Activated naive CD4-positive, alpha-beta T cell treated with anti-CD3 and anti-CD28 coated beads, Interleukin-2, amount 50 U/mL, for 24 hours (primary cell): Measurements from ENCODE around the gene LCE6A.

ENCODE experiments used
- H3K27ac Mint-ChIP-seq: one replicate; pipeline ENCODE4 v1.8.0; 2021; ENCODE audit warnings: mild to moderate bottlenecking, mixed read lengths
- H3K27me3 Mint-ChIP-seq: one replicate; pipeline ENCODE4 v1.8.0; 2021; ENCODE audit warnings: mixed read lengths
- H3K36me3 Mint-ChIP-seq: one replicate; pipeline ENCODE4 v1.8.0; 2021; ENCODE audit warnings: mixed read lengths
- H3K4me1 Mint-ChIP-seq: one replicate; pipeline ENCODE4 v1.8.0; 2021; ENCODE audit warnings: mixed read lengths
- H3K4me3 Mint-ChIP-seq: one replicate; pipeline ENCODE4 v1.8.0; 2021; ENCODE audit warnings: mild to moderate bottlenecking, mixed read lengths
- H3K9me3 Mint-ChIP-seq: one replicate; pipeline ENCODE4 v1.8.0; 2021; ENCODE audit warnings: mixed read lengths

The LCE6A gene

GRCh38 chr1:152842556-152842955 lies at the start of gene LCE6A:
LCE6A (plus strand) TSS chr1:152842856; CDS start chr1:152843521, 665 bp downstream.
- peaks cover 8% of the 10 kb centered on the region for H3K27me3 Mint-ChIP-seq
- H3K27ac Mint-ChIP-seq, result no peak within 1 kb of the TSS
- no peaks in the 10 kb centered on the region for H3K36me3 Mint-ChIP-seq
- no peaks in the 10 kb centered on the region for H3K9me3 Mint-ChIP-seq
- no peak within 1 kb of the TSS for H3K4me3 Mint-ChIP-seq
- no peaks in the 10 kb centered on the region for H3K4me1 Mint-ChIP-seq

- Mint-ChIP-seq H3K9me3 (no peaks in the 10 kb centered on the region), H3K36me3 (no peaks in the 10 kb centered on the region), H3K27me3 (peaks cover 20% of the 10 kb centered on the region), H3K27ac (no peak overlapping the region), H3K4me3 (no peak overlapping the region), H3K4me1 (no peaks in the 10 kb centered on the region)
Measured at GRCh38 chr1:152795686-152796085, 47.0 kb upstream of the LCE6A start.

- Mint-ChIP-seq H3K4me1 (no peaks in the 10 kb centered on the region), H3K36me3 (no peaks in the 10 kb centered on the region), H3K27ac (no peak within 1 kb of the TSS), H3K27me3 (peaks cover 18% of the 10 kb centered on the region), H3K4me3 (no peak within 1 kb of the TSS), H3K9me3 (no peaks in the 10 kb centered on the region)
Measured at GRCh38 chr1:152796421-152796820, 46.2 kb upstream of the LCE6A start, which contains the start of gene LCE1D. LCE1D (plus strand) TSS chr1:152796721; CDS start chr1:152797795, 1,074 bp downstream.

GRCh38 chr1:152801333-152801732 lies 41.3 kb upstream of the LCE6A start:
- Mint-ChIP-seq H3K9me3 (no peaks in the 10 kb centered on the region), H3K4me1 (no peaks in the 10 kb centered on the region), H3K27me3 (peaks cover 17% of the 10 kb centered on the region), H3K36me3 (no peaks in the 10 kb centered on the region), H3K27ac (no peak overlapping the region), H3K4me3 (no peak overlapping the region)

- H3K4me1 Mint-ChIP-seq, result no peaks in the 10 kb centered on the region
- H3K27me3 Mint-ChIP-seq, result peaks cover 7% of the 10 kb centered on the region
- H3K27ac Mint-ChIP-seq, result no peak within 1 kb of the TSS
- no peaks in the 10 kb centered on the region for H3K36me3 Mint-ChIP-seq
- H3K9me3 Mint-ChIP-seq, result no peaks in the 10 kb centered on the region
- no peak within 1 kb of the TSS for H3K4me3 Mint-ChIP-seq
Measured at GRCh38 chr1:152806576-152806975, 36.1 kb upstream of the LCE6A start, which contains the start of gene LCE1C. LCE1C (minus strand) TSS chr1:152806651; CDS start chr1:152805478, 1,173 bp downstream.

GRCh38 chr1:152811050-152811449 lies 31.6 kb upstream of the LCE6A start:
- no peaks in the 10 kb centered on the region for H3K4me1 Mint-ChIP-seq
- H3K4me3 Mint-ChIP-seq, result no peak overlapping the region
- no peaks in the 10 kb centered on the region for H3K9me3 Mint-ChIP-seq
- no peak overlapping the region for H3K27ac Mint-ChIP-seq
- no peaks in the 10 kb centered on the region for H3K36me3 Mint-ChIP-seq
- H3K27me3 Mint-ChIP-seq, result peaks cover 14% of the 10 kb centered on the region

- no peaks in the 10 kb centered on the region for H3K36me3 Mint-ChIP-seq
Measured at GRCh38 chr1:152811671-152812070, 31.0 kb upstream of the LCE6A start, which contains the start of gene LCE1B. LCE1B (plus strand) TSS chr1:152811971; CDS start chr1:152812447, 476 bp downstream.

GRCh38 chr1:152817309-152817708 lies 25.3 kb upstream of the LCE6A start:
- no peaks in the 10 kb centered on the region for H3K9me3 Mint-ChIP-seq
- no peaks in the 10 kb centered on the region for H3K36me3 Mint-ChIP-seq
- H3K27ac Mint-ChIP-seq, result no peak overlapping the region
- peaks cover 13% of the 10 kb centered on the region for H3K27me3 Mint-ChIP-seq
- no peaks in the 10 kb centered on the region for H3K4me1 Mint-ChIP-seq
- no peak overlapping the region for H3K4me3 Mint-ChIP-seq

More at GRCh38 chr1:152811671-152812070, 31.0 kb upstream of the LCE6A start, which contains the start of gene LCE1B:
- Mint-ChIP-seq H3K4me1 (no peaks in the 10 kb centered on the region), H3K27ac (no peak within 1 kb of the TSS), H3K27me3 (peaks cover 14% of the 10 kb centered on the region), H3K9me3 (no peaks in the 10 kb centered on the region), H3K4me3 (no peak within 1 kb of the TSS)

- no peak overlapping the region for H3K4me3 Mint-ChIP-seq
- H3K9me3 Mint-ChIP-seq, result no peaks in the 10 kb centered on the region
- H3K27ac Mint-ChIP-seq, result no peak overlapping the region
- peaks cover 11% of the 10 kb centered on the region for H3K27me3 Mint-ChIP-seq
- H3K4me1 Mint-ChIP-seq, result no peaks in the 10 kb centered on the region
- no peaks in the 10 kb centered on the region for H3K36me3 Mint-ChIP-seq
Measured at GRCh38 chr1:152823294-152823693, 19.4 kb upstream of the LCE6A start.

- Mint-ChIP-seq H3K9me3 (peaks cover 6% of the 10 kb centered on the region), H3K36me3 (no peaks in the 10 kb centered on the region), H3K4me1 (no peaks in the 10 kb centered on the region), H3K27me3 (peaks cover 14% of the 10 kb centered on the region), H3K4me3 (no peak overlapping the region), H3K27ac (no peak overlapping the region)
Measured at GRCh38 chr1:152824964-152825363, 17.7 kb upstream of the LCE6A start.

- Mint-ChIP-seq H3K27ac (no peak within 1 kb of the TSS), H3K27me3 (peaks cover 19% of the 10 kb centered on the region), H3K4me1 (no peaks in the 10 kb centered on the region), H3K36me3 (no peaks in the 10 kb centered on the region), H3K9me3 (peaks cover 12% of the 10 kb centered on the region), H3K4me3 (no peak within 1 kb of the TSS)
Measured at GRCh38 chr1:152827173-152827572, 15.5 kb upstream of the LCE6A start, which contains the start of gene LCE1A. LCE1A (plus strand) TSS chr1:152827473; CDS start chr1:152827473, 0 bp downstream.

GRCh38 chr1:152836870-152837269 lies 5.8 kb upstream of the LCE6A start:
- H3K36me3 Mint-ChIP-seq, result no peaks in the 10 kb centered on the region
- H3K4me1 Mint-ChIP-seq, result no peaks in the 10 kb centered on the region
- no peak overlapping the region for H3K4me3 Mint-ChIP-seq
- peaks cover 5% of the 10 kb centered on the region for H3K27me3 Mint-ChIP-seq
- no peak overlapping the region for H3K27ac Mint-ChIP-seq
- no peaks in the 10 kb centered on the region for H3K9me3 Mint-ChIP-seq

GRCh38 chr1:152855661-152856060 lies 13.0 kb downstream of the LCE6A start:
- Mint-ChIP-seq H3K4me3 (no peak overlapping the region), H3K36me3 (no peaks in the 10 kb centered on the region), H3K4me1 (no peaks in the 10 kb centered on the region), H3K9me3 (no peaks in the 10 kb centered on the region), H3K27me3 (peaks cover 3% of the 10 kb centered on the region), H3K27ac (no peak overlapping the region)

GRCh38 chr1:152858062-152858461 lies 15.4 kb downstream of the LCE6A start:
- Mint-ChIP-seq H3K27me3 (peaks cover 4% of the 10 kb centered on the region), H3K9me3 (no peaks in the 10 kb centered on the region), H3K4me3 (no peak overlapping the region), H3K36me3 (no peaks in the 10 kb centered on the region), H3K4me1 (no peaks in the 10 kb centered on the region), H3K27ac (no peak overlapping the region)

GRCh38 chr1:152859696-152860095 lies 17.0 kb downstream of the LCE6A start, which contains the start of gene LCE7A:
LCE7A (plus strand) TSS chr1:152859996; CDS start chr1:152860698, 702 bp downstream.
- Mint-ChIP-seq H3K4me3 (no peak within 1 kb of the TSS), H3K27me3 (peaks cover 4% of the 10 kb centered on the region), H3K27ac (no peak within 1 kb of the TSS), H3K36me3 (no peaks in the 10 kb centered on the region), H3K9me3 (no peaks in the 10 kb centered on the region), H3K4me1 (no peaks in the 10 kb centered on the region)

GRCh38 chr1:152860129-152860528 lies 17.5 kb downstream of the LCE6A start:
- no peak overlapping the region for H3K4me3 Mint-ChIP-seq
- H3K4me1 Mint-ChIP-seq, result no peaks in the 10 kb centered on the region
- no peak overlapping the region for H3K27ac Mint-ChIP-seq
- H3K9me3 Mint-ChIP-seq, result no peaks in the 10 kb centered on the region
- H3K27me3 Mint-ChIP-seq, result peaks cover 4% of the 10 kb centered on the region
- no peaks in the 10 kb centered on the region for H3K36me3 Mint-ChIP-seq

- H3K27ac Mint-ChIP-seq, result no peak overlapping the region
- H3K4me1 Mint-ChIP-seq, result no peaks in the 10 kb centered on the region
- no peaks in the 10 kb centered on the region for H3K36me3 Mint-ChIP-seq
- peaks cover 4% of the 10 kb centered on the region for H3K27me3 Mint-ChIP-seq
- H3K9me3 Mint-ChIP-seq, result no peaks in the 10 kb centered on the region
- H3K4me3 Mint-ChIP-seq, result no peak overlapping the region
Measured at GRCh38 chr1:152861374-152861773, 18.7 kb downstream of the LCE6A start.
